DMS79 (cell line): ENCODE data around the gene C11orf65.

Experiments used
- DNase-seq: peaks from one replicate; lab custom pipeline; 2025; lab: John Stamatoyannopoulos, UW

C11orf65 gene

GRCh38 chr11:108369064-108369463, 98.3 kb downstream of the C11orf65 start:
- DNase-seq, result no peak

GRCh38 chr11:108368134-108368533, 99.2 kb downstream of the C11orf65 start:
- no peak for DNase-seq

- DNase-seq, result no peak
Measured at GRCh38 chr11:108364159-108364558, 103.2 kb downstream of the C11orf65 start.

- no peak for DNase-seq
Measured at GRCh38 chr11:108351468-108351867, 115.9 kb downstream of the C11orf65 start.

- DNase-seq, result no peak
Measured at GRCh38 chr11:108346451-108346850, 120.9 kb downstream of the C11orf65 start.

GRCh38 chr11:108345767-108346166, 121.6 kb downstream of the C11orf65 start:
- no peak for DNase-seq

- no peak for DNase-seq
Measured at GRCh38 chr11:108343714-108344113, 123.6 kb downstream of the C11orf65 start.

- no peak for DNase-seq
Measured at GRCh38 chr11:108341654-108342053, 125.7 kb downstream of the C11orf65 start.

GRCh38 chr11:108340973-108341372, 126.4 kb downstream of the C11orf65 start:
- no peak for DNase-seq

- DNase-seq, result no peak
Measured at GRCh38 chr11:108338750-108339149, 128.6 kb downstream of the C11orf65 start.

- DNase-seq, result no peak
Measured at GRCh38 chr11:108333403-108333899, 133.9 kb downstream of the C11orf65 start.
